Left ventricle myocardium inferior (tissue), 1 donor: Measurements from ENCODE around the gene YBX1. TPM values are rescaled to one million over a fixed set of nuclear protein-coding genes. Genes with fewer than 3 reads are reported as not detected.

Source experiments
- DNase-seq: peaks from one replicate; pipeline ENCODE4 v3.0.0-alpha.2; 2020
- H3K27ac ChIP-seq: fragments of 200-600 bp; replicated peaks from 2 replicates; pipeline ENCODE4 v1.8.0; 2021
- H3K27me3 ChIP-seq: fragments of 200-600 bp; 2 replicates; pipeline ENCODE4 v1.8.0; 2021; ENCODE audit warnings: low read depth
- H3K36me3 ChIP-seq: fragments of 200-600 bp; 2 replicates; pipeline ENCODE4 v1.8.0; 2021
- H3K4me1 ChIP-seq: fragments of 200-600 bp; 2 replicates; pipeline ENCODE4 v1.8.0; 2021
- H3K4me3 ChIP-seq: fragments of 200-600 bp; 2 replicates; pipeline ENCODE4 v1.8.0; 2021; ENCODE audit warnings: mild to moderate bottlenecking, moderate library complexity
- H3K9me3 ChIP-seq: fragments of 200-600 bp; replicated peaks from 2 replicates; pipeline ENCODE4 v1.8.0; 2021
- CTCF ChIP-seq: fragments of 200-600 bp; IDR thresholded peaks from 2 replicates; pipeline ENCODE4 v1.8.0; 2021; ENCODE audit warnings: antibody characterized with exemption, mild to moderate bottlenecking, borderline replicate concordance
- intact Hi-C: fragments of 100-400 bp; cut with micrococcal nuclease; formaldehyde crosslinking; loops from one replicate; pipeline ENCODE4 v1.11.0; 2022
- long read RNA-seq: library from polyadenylated mRNA; unstranded; transcript quantifications from one replicate; pipeline ENCODE4 v2.0.0, GENCODE V29; 2021
- total RNA-seq: library from RNA; stranded (reverse); fragmentation: NEBNext Ultra II Directional; extraction: Animal tissue kit (Norgen Biotek cat#: 25700); gene quantifications from one replicate; pipeline ENCODE4 v1.2.1, GENCODE V29; 2021
- donor health status: DM: no; HTN: yes; CAD: no; lungs with severe emphysema.

The YBX1 gene
- 754 TPM for total RNA-seq
- long read RNA-seq, transcript YBX1-201 (8 exons, 1,514 nt) = major isoform, 180 of 213 reads
- long read RNA-seq, partial matches to known transcripts = 12 of 213 reads
- long read RNA-seq, other reads (novel, unspliced or antisense) = 18 of 213 reads

- intact Hi-C loops = no loop called here
- DNase-seq = peak; percentile 95
- peaks cover 62% of the 10 kb centered on the region for H3K4me1 ChIP-seq
- H3K27ac ChIP-seq = peak within 1 kb of the TSS; percentile 97
- peaks cover 5% of the 10 kb centered on the region for H3K36me3 ChIP-seq
- H3K4me3 ChIP-seq = peak within 1 kb of the TSS; percentile 90
- no peaks in the 10 kb centered on the region for H3K9me3 ChIP-seq
- no peaks in the 10 kb centered on the region for H3K27me3 ChIP-seq
- TF ChIP-seq CTCF = no peak
Observed at GRCh38 chr1:42681741-42682483, at the start of gene YBX1. Gene YBX1, plus strand, starts transcription at chr1:42682418. Its CDS starts 148 bp downstream, at chr1:42682566.

GRCh38 chr1:42639116-42639515 lies 43.1 kb upstream of the YBX1 start:
- H3K9me3 ChIP-seq = no peaks in the 10 kb centered on the region
- intact Hi-C loops = no loop called here
- no peak for DNase-seq
- no peaks in the 10 kb centered on the region for H3K4me1 ChIP-seq
- TF ChIP-seq CTCF = no peak
- H3K4me3 ChIP-seq = no peak overlapping the region
- no peaks in the 10 kb centered on the region for H3K27me3 ChIP-seq
- no peak overlapping the region for H3K27ac ChIP-seq
- H3K36me3 ChIP-seq = no peaks in the 10 kb centered on the region

- no peaks in the 10 kb centered on the region for H3K4me1 ChIP-seq
- H3K9me3 ChIP-seq = no peaks in the 10 kb centered on the region
- H3K36me3 ChIP-seq = peaks cover 5% of the 10 kb centered on the region
- TF ChIP-seq CTCF = no peak
- H3K27ac ChIP-seq = no peak overlapping the region
- no peaks in the 10 kb centered on the region for H3K27me3 ChIP-seq
- no peak overlapping the region for H3K4me3 ChIP-seq
- DNase-seq = no peak
- intact Hi-C loops = no loop called here
Observed at GRCh38 chr1:42646056-42646455, 36.2 kb upstream of the YBX1 start.

- H3K27ac ChIP-seq = peak overlapping the region; percentile 89
- H3K9me3 ChIP-seq = no peaks in the 10 kb centered on the region
- TF ChIP-seq CTCF = no peak
- H3K27me3 ChIP-seq = no peaks in the 10 kb centered on the region
- intact Hi-C loops = no loop called here
- peaks cover 25% of the 10 kb centered on the region for H3K4me1 ChIP-seq
- DNase-seq = no peak
- peaks cover 24% of the 10 kb centered on the region for H3K36me3 ChIP-seq
- peak overlapping the region; percentile 81 for H3K4me3 ChIP-seq
Observed at GRCh38 chr1:42657201-42657600, 25.0 kb upstream of the YBX1 start.

GRCh38 chr1:42657981-42658876 lies 24.0 kb upstream of the YBX1 start, which contains the start of gene PPIH:
Gene PPIH, plus strand, starts transcription at chr1:42658423. Its CDS starts 24 bp downstream, at chr1:42658447.
- peak; percentile 94 for DNase-seq
- Histone ChIP-seq H3K27ac (peak within 1 kb of the TSS; percentile 89), H3K36me3 (peaks cover 29% of the 10 kb centered on the region), H3K9me3 (no peaks in the 10 kb centered on the region), H3K4me3 (peak within 1 kb of the TSS; percentile 81), H3K27me3 (no peaks in the 10 kb centered on the region), H3K4me1 (peaks cover 25% of the 10 kb centered on the region)
- TF ChIP-seq CTCF = peak; percentile 62
- intact Hi-C loops = no loop called here
